ENCODE data around the gene EXOSC1.
"Not testable (repeated sequence)": the region's sequence is repeated elsewhere in the genome, so short reads cannot be mapped to it uniquely, and the experiment has no call there.

The EXOSC1 gene

DNA sequence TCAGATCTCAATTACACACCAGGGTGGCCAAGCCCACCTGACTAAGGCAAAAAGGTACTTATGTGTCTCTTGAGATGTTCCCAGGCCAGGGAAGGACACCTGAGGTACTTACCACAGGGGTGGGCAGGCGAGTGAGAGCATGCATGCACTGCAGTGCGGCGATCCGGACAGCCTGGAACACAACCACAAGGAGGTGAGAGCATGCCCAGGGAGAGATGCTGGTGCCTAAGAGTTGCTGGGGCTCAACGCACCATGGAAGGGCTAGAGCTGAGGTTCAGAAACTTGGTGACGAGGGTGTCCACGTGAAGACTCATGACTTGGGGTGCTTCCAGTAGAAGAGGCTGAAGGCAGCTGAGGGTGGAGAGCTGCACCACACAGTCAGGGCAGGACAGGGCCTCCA lies 13.3 kb upstream of the EXOSC1 start:
- no peak for DNase-seq (ENCODE audit: low read depth, low spot score)

DNA sequence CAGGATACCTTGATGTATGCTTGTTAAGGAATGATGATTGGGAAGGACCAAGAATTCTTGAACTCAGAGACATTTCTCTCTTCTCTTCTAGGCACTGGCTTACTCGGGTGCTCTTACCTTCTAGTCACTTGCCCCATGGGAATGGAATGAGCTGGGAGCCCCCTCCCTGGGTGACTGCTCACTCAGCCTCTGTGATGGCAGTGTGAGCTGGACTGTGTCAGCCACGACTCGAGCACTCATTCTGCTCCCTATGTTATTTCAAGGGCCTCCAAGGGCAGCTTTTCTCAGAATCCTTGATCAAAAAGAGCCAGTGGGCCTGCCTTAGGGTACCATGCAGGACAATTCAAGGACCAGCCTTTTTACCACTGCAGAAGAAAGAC lies 10.9 kb upstream of the EXOSC1 start:
- no peak for DNase-seq (ENCODE audit: low read depth, low spot score)

DNA sequence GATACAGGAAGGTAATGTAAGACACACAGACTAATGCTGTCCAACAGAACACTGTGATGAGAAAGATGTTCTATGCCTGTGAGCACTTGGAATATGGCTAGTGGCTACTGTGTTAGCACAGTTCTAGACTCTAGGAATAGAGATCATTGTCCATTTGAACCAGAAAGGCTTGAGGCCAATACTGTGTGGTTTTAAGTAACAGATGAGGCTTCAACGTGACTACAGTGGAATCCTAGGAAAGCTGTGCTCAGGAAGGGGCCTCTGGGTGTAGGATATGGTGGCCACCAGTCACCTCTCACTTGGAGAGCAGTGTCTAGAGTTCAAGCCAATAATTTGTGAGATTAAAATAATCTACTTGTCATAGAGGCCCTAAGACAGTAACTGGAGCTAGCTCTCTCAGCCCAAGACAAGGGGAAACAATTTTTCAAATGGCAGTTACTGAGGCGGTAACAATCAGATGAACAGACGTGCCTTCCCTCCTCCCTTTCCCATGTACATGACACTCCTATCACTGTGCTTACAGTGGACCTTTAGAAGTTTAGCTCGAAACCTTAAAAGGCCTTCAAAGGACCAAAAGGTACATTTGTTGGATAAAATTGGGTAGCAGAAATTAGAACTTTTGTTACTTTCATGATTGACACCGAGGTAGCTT lies 10.4 kb upstream of the EXOSC1 start:
- DNase-seq (ENCODE audit: low read depth, low spot score) = no peak

DNA sequence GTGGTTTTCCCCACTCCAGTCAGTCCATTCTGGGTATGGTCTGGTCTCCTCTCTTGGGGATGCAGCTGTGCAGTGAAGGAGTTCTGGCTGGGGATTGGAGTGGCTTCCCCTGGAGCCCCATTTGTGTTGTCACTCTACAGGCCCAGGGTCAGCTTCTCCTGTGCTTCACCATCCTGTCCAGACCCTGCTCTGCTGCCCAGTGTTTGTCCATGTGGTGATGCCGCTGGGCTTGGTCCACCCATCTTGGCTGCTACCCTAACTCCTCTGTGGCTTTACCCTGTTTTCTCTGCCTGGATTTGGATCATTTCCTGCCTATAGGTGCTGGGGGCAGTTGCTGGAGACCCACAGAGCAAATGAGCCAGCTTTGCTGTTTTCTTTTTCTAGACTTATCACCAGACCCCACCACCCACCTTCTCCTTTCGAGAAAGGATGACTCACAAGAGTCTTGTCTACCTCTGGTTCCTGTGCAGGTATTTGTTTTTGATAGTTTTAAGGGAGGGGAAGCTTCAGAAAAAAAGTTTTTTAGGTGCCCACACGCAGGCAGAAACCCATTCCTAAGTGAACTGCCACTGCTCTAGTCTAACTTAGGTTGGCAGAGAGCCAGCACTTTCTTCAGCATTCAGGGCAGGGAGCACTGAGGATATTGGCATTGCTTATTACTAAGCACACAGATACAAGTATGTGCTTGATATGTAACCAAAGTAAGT lies 8.7 kb upstream of the EXOSC1 start:
- no peak for DNase-seq (ENCODE audit: low read depth, low spot score)

DNA sequence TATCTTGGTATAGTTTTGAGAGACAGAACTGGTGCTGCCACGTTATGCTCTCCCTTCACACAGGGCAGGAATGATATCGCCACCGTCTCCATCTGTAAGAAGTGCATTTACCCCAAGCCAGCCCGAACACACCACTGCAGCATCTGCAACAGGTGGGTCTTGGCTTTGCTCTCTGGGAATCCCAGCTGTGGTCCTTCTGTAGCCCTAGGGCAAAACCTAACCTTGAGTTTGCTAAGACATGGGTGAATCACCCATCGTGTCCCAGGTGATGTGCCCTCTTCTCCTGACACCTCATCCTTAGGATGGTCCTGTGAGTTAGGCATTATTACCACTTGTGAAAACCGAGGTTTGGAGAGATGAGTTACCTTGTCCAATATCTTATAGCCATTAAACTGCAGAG lies 6.5 kb upstream of the EXOSC1 start:
- no peak for DNase-seq (ENCODE audit: low read depth, low spot score)

DNA sequence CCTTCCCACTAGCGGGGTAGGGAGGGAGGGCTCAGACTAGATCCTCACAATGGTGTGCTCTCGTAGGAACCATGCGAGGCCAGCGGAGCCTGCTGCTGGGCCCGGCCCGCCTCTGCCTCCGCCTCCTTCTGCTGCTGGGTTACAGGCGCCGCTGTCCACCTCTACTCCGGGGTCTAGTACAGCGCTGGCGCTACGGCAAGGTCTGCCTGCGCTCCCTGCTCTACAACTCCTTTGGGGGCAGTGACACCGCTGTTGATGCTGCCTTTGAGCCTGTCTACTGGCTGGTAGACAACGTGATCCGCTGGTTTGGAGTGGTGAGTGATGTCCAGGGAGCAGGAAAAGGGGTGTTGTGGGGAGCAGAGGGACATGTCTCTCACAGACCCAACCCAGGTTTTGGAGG lies 5.8 kb upstream of the EXOSC1 start:
- DNase-seq (ENCODE audit: low read depth, low spot score) = no peak

DNA sequence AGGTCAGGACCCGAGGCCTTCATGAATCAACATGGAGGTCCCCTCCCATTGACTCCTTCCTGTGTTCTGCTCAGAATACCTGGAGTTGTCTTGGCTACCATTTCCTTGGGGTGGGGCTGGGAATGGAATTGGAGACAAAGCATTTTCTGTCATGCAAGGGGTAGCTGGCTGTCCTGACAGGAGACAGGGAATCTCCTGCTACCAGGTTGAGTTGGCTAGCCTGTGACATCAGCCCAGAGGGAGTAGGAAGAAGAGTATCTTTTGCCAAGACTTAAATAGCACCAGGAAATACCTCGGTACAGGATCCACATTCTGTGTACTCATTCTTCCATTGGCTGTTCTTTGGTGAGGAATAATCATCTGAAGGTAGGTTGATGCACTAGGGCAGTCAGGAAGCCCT lies 5.0 kb upstream of the EXOSC1 start:
- no peak for DNase-seq (ENCODE audit: low read depth, low spot score)

DNA sequence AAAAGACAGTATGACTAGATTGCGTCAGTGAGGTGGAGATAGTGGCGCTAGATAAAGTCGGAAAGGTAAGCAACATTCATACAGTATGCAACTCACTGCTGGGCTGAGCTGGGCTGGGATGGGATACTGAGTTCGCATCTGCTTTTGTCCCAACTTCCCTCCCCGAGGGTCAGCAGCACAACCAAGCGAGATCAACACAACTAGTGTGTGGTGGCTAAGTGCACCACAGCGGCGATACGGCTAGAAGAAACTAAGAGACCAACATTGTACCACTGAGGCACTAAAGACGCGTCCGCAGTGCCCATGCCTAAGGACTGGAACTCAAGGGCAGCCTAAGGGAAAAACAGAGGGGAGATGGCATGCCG lies 467 bp downstream of the EXOSC1 start:
- DNase-seq (ENCODE audit: low read depth, low spot score) = no peak

DNA sequence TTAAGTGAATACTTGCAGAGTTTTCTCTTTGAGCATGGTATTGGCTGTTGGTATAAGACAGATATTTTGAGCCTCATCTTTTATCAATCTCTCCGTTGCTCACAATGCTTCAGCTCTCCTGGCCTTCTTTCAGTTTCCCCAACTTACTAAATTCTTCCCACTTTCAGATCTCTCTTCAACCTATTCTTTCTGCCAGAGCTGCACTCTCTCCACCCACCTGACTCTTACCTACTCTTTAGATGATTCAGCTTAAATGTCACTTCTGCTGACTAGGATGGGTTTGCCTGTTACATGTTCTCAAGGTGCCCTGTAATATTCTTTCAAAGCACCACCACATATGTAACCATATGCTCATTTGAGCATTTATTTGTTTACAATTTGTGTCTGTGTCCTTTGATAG lies 1.6 kb downstream of the EXOSC1 start:
- no peak for DNase-seq (ENCODE audit: low read depth, low spot score)

DNA sequence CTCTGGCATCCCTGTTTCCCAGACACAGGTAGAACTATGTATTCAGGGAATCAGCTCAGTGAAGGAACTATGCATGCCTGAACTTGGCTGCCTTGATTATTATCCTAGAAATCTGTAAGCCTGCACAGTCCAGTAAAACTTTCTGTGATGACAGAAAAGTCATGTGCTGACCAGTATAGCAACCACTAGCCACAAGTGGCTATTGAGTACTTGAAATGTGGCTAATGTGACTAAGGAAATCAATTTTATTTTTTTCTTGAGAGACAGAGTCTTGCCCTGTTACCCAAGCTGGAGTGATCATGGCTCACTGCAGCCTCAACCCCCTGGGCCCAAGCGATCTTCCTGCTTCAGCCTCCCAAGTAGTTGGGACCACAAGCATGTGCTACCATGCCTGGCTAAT lies 3.5 kb downstream of the EXOSC1 start:
- DNase-seq (ENCODE audit: low read depth, low spot score) = no peak

DNA sequence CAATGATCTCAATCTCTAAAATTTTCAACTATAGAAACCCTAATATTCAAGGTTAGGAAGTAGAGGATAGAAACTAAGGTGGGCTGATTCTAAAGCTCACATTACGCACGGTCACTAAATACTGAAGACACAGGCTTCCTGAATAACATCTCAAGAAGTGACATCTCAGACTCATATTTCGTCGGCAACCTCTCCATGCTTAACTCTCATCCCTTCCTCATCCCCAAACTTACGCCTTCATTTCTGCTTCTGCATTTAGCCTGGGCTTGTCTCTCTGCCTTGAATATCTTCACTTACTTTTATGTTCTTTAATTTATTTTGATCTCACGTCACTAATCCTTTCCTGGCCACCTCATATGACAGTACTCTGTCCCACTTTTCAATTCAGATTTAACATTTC lies 10.6 kb downstream of the EXOSC1 start:
- no peak for DNase-seq (ENCODE audit: low read depth, low spot score)

DNA sequence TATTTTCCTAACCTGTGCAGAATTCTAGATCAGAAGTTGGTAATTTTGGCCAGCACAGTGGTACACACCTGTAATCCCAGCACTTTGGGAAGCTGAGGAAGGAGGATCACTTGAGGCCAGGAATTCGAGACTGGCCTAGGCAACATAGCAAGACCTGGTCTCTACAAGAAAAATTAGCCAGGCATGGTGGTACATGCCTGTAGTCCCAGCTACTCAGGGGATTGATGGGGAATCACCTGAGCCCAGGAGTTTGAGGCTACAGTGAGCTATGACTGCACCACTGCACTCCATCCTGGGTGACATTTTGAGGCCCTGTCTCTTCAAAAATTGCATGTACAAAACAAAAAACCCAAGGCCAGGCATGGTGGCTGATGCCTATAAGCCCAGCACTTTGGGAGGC lies 11.2 kb downstream of the EXOSC1 start:
- no peak for DNase-seq (ENCODE audit: low read depth, low spot score)

DNA sequence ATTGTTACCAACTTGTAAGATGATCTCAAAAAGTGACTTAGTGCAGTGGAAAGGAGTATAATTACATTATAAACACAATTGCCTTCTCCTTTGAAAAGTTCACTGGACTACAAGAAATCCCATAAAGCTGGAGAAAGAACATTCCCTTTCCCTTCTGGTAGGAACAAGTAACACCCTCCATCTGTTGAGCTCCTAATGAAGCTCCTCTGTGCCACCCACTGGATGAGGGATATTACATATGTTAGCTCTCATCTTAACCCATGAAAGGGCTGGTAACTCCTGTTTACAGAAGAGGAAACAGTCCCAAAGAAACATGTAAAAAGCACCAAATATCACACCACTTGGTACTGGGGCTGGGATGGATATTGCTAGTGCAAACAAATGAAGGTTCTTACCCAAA lies 11.8 kb downstream of the EXOSC1 start:
- DNase-seq (ENCODE audit: low read depth, low spot score) = no peak

DNA sequence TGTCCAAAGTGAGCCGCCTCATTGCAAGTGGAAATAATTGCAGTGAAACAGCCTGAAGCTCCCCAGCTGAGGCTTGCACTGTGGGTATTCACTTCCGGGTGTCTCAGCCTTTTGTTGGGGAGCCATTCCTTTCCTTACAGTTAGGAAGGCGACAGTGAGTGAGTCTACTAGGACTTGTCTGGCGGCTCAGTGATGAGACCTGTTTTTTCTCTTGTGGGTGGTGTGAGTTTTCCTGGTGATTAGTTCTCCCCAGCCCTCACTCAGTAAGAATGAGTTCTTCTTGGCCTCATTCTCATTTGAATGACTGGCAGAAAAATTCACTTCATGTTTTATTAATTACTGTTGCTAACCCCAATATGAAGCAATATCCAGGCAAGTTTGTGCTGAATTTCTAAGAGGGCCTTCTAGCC lies 17.2 kb downstream of the EXOSC1 start:
- no peak for DNase-seq (ENCODE audit: low read depth, low spot score)

DNA sequence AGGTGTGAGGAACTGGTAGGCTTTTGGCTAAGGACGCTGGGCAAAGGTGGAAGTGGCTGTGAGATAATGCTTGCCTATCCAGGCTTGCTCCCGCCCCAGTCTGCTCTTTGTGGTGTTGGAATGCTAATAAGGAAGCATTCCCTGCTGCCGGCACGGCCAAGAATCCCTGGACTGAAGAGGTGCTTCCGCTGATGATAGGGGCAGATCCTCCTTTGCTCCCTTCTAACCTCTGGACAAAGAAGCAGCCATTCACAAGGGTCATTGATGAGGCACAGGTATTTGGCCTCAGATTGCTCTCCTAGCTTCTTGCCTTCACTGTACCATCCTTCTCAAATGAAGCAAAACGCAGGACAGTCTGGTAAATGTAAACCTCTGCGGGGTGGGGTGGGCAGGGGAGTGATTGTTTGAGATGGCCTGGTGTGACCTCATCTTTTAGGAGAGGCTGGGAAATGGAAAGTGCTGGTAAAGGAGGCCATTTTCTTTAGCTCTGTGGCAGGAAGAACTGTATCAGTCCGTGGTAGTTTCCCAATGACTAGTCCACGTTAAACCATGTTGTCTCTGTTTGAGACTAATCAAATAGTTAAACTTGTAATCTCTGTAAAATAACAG lies 18.1 kb downstream of the EXOSC1 start:
- DNase-seq (ENCODE audit: low read depth, low spot score) = peak; percentile 77

DNA sequence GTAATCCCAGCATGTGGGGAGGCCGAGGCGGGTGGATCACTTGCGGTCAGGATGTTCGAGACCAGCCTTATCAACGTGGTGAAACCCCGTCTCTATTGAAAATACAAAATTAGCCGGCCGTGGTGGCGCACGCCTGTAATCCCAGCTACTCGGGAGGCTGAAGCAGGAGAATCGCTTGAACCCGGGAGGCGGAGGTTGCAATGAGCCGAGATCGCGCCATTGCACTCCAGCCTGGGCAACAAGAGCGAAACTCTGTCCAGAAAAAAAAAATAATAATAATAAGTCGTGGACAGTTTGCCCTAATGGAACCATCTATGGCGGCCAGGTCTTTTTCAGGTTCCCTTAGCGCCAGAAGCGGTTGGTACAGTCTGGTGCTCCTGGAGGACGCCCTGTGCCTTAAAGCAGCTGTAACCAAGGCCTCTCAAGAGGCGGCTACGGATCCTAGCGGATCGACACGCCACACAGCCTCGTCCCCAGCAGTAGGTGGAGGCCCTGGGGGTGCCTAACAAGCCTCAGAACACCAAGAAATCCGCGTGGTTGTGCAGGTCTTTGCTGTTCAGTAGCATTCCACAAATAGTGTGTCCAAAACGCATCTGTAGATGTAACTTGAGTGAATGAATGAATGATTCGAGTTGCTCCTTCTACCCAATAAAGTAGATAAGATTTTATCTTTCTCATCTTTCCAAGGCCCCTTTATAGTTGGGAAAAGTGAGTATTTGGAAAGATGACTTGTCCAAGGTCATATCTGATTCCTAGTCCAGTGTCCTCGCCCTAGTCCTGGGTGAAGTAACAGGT lies 18.8 kb downstream of the EXOSC1 start:
- no peak for DNase-seq (ENCODE audit: low read depth, low spot score)

DNA sequence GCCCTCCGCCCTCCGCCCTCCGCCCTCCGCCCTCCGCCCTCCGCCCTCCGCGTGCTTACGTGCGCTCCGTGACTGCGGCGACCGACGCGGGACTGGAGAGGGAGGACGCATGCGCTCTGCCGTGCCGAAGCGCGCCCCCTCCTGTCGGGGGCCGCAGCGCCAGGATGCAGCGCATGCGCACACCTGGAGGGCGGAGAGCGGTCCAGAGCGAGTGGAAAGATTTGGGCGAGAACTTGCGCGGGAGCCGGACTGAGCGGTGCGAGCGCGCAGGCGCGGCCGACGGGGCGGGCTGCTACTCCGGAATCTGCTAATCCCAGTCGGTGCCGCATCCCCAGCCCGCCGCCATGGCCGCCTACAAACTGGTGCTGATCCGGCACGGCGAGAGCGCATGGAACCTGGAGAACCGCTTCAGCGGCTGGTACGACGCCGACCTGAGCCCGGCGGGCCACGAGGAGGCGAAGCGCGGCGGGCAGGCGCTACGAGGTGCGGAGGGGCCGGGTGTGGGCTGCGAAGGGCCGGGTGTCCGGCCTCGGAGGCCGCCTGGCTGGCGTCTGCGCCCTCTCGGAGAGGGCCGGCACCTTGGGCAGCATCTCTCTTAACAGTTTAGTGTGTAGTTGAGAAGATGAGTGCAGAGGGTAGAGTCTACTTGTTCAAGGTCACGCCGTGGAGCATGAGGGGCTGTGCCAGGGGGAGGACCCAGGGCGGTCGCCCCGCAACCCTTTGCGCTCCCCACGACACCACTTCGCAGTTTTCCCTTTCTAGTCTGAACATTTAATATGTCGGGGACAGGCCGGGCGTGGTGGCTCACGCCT lies 19.6 kb downstream of the EXOSC1 start, which contains the start of gene PGAM1:
Gene PGAM1, plus strand, starts transcription at position 228 of the 812 bp plus-strand sequence. Its CDS starts 117 bp downstream, at position 345.
- DNase-seq (ENCODE audit: low read depth, low spot score) = peak; percentile 73

DNA sequence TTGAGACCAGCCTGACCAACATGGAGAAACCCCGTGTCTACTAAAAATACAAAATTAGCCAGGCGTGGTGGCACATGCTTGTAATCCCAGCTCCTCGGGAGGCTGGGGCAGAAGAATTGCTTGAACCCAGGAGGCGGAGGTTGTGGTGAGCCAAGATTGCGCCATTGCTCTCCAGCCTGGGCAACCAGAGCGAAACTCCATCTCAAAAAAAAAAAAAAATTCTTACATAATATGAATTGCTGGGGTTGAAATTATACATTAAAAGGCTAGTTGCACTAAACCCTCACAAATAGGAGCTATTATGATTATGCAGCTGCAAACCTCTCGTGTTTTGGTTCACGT lies 22.1 kb downstream of the EXOSC1 start:
- DNase-seq (ENCODE audit: low read depth, low spot score) = not testable (repeated sequence)

DNA sequence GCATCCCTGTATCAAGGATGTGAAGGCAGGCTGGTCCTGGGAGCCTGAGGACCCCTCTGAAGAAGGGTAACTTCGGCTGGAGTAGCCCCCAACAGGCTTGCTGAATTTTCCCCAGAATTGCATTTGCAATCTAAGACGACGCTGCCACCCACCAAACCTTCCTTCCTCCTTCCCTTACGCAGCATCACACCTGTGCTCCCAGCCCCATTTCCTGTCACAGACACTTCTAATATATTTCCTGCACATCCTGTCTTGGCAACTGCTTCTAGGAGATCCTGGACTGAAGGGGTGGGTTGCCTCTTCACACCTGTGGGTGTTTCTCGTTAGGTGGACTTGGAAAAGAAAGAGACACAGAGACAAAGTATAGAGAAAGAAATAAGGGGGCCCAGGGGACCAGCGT lies 29.2 kb downstream of the EXOSC1 start:
- DNase-seq (ENCODE audit: low read depth, low spot score) = no peak

DNA sequence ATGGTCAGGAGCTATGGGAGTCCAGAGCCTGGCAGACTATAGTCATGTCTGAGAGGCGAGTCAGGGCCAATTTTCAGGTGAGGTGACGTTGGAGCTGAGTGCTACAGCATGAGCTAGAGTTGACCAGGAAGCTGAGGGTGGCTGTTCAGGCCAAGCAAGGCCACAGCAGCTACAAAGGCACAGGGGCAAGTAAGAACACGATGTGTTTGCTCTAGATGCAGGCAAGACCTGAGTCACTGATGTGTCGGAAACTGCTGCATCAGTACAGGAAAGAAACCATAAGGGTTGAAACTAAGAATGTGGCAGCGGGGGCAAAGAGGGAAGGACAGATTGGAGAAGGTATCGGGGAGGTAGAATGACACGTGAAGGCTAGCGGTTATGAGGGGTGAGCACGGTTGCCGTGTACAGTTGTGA lies 32.9 kb downstream of the EXOSC1 start:
- DNase-seq (ENCODE audit: low read depth, low spot score) = no peak

DNA sequence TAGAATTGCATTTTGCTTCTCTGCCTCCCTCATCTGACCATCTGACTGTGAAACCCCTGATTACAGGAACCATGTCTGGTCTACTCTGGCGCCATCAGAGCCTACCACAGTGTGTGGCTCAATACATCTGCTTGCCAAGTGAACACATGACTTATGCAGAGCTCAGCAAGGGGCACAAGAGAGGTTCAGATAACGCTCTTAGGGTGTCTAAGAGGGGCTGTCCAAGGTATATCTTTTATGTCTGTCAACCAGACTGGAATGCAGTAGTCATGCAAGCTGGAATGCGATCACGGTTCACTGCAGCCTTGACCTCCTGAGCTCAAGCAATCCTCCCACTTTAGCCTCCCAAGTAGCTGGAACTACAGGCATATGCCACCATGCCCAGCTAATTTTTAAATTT lies 34.4 kb downstream of the EXOSC1 start:
- DNase-seq (ENCODE audit: low read depth, low spot score) = no peak

Data from iPS DF 19.7 (cell line).